ENCODE measurements around the gene PIP5K1C.

The PIP5K1C gene

DNA sequence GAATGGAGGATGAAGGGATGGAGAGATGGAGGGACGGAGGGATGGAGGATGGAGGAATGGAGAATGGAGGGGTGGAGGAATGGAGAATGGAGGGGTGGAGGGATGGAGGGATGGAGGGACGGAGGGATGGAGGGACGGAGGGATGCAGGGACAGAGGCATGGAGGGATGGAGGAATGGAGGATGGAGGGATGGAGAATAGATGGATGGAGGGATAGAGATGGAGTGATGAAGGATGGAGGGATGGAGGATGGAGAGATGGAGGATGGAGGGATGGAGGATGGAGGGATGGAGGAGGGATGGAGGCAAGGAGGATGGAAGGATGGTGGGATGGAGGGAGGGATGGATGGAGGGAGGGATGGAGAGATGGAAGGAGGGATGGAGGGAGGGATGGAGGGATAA is 22.1 kb downstream of the PIP5K1C start:
- TF ChIP-seq, protein P1, sequence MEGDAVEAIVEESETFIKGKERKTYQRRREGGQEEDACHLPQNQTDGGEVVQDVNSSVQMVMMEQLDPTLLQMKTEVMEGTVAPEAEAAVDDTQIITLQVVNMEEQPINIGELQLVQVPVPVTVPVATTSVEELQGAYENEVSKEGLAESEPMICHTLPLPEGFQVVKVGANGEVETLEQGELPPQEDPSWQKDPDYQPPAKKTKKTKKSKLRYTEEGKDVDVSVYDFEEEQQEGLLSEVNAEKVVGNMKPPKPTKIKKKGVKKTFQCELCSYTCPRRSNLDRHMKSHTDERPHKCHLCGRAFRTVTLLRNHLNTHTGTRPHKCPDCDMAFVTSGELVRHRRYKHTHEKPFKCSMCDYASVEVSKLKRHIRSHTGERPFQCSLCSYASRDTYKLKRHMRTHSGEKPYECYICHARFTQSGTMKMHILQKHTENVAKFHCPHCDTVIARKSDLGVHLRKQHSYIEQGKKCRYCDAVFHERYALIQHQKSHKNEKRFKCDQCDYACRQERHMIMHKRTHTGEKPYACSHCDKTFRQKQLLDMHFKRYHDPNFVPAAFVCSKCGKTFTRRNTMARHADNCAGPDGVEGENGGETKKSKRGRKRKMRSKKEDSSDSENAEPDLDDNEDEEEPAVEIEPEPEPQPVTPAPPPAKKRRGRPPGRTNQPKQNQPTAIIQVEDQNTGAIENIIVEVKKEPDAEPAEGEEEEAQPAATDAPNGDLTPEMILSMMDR (IDR thresholded peaks at IDR 0.05; ENCODE audit: borderline replicate concordance, control extremely low read depth, extremely low read depth, insufficient read depth, missing control alignments): no peak
- DNase-seq (ENCODE audit: low spot score): no peak
- in situ Hi-C loops (cut with MboI; ENCODE audit: low sequenced_read_pairs, unreplicated experiment): no loop called here

DNA sequence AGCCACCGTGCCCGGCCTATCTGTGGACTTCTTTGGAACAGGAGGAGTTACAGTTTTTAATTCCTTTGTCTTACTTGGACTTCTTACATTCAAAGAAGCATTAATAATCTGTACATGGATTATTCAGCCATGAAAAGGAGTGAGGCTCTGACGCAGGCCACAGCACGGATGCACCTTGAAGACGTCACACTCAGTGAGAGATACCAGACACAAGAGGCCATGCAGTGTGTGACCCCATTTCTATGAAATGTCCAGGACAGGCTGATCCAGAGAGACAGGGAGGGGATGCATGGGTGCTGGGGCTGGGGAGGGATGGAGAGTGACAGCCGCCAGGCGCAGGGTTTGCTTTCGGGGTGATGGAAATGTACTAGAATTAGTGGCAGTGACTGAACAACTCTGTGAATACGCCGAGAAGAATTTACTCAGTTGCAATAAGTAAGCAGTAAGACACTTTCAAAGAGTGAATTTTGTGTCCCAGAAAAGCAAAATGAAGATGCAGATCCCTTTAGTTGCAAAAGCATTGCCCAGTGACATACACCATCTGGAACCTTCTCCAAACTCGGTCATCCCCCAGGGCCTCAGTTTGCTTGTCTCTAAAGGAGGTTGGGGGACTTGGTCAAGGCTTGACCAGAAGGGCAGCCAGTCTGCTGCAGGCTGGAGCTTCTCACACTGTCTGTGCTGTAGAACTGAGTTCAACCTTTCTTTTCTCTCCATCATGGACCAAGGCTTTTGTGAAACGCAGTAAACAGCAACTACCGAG is 25.3 kb downstream of the PIP5K1C start:
- in situ Hi-C loops (cut with MboI; ENCODE audit: low sequenced_read_pairs, unreplicated experiment): no loop called here
- TF ChIP-seq, protein P1 (IDR thresholded peaks at IDR 0.05; ENCODE audit: borderline replicate concordance, control extremely low read depth, extremely low read depth, insufficient read depth, missing control alignments): no peak
- DNase-seq (ENCODE audit: low spot score): no peak

DNA sequence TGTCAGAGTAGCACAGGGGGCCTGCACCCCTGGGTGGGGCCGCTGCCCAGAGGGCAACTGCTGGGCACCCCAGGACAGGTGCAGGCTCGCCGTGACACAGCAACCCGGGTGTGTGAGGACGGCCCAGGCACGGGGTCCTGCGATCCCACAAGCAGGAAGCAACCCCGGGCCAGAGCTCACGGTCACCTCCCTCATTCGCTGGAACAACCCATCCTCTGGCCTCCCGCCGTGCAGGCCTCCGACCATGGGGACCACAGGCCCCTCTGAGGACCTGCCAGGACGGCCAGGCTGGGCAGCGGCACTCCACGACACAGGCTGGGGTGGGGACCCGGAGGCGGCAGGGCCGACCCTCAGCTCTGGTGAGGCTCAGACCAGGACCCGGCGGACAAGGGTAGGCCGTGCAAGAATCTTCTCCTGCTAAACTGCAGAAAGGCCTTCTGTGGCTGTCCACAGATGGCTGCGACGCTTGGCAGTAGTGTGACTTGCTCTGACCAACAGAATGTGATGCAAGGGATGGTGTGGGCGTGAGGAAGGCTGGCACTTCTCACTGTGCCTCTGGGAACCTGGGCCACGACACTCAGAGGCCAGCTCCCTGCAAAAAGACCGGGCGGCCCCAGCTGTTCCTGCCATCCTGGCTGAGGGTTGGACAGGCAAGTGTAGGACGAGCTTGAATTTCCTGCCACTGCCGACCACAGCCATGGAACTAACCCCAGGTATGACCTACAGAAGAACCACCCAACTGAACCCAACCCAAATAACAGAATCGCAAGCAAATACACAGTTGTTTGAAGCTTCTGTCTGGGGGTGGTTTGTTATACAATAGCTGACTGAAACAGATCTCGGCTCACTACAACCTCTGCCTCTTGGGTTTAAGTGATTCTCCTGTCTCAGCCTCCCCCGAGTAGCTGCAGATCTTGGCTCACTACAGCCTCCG is 26.5 kb downstream of the PIP5K1C start:
- in situ Hi-C loops (cut with MboI; ENCODE audit: low sequenced_read_pairs, unreplicated experiment): no loop called here
- no peak for DNase-seq (ENCODE audit: low spot score)

DNA sequence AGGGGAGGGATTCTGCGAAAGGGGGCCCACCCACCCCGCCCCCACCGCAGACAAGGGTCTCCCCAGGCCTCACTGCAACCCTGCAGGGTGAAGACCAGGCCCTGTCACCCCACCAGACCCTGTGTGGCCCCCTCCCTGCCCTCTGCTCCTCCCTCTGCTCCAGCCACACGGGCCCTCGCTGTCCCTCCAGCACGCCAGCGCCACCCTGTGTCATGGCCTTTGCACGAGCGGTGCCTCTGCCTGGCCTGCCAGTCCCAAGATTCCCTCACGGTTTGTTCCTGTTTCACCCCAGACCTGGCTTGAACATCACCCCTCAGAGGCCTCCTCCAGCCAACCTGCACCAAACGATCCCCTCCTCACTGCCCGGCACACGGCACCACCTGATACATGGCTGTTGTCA is 27.3 kb downstream of the PIP5K1C start:
- no peak for DNase-seq (ENCODE audit: low spot score)
- TF ChIP-seq, protein P1 (IDR thresholded peaks at IDR 0.05; ENCODE audit: borderline replicate concordance, control extremely low read depth, extremely low read depth, insufficient read depth, missing control alignments): no peak
- in situ Hi-C loops (cut with MboI; ENCODE audit: low sequenced_read_pairs, unreplicated experiment): no loop called here

More for the DNA sequence above, 26.5 kb downstream of the PIP5K1C start:
- TF ChIP-seq, protein P1 (IDR thresholded peaks at IDR 0.05; ENCODE audit: borderline replicate concordance, control extremely low read depth, extremely low read depth, insufficient read depth, missing control alignments): no peak

DNA sequence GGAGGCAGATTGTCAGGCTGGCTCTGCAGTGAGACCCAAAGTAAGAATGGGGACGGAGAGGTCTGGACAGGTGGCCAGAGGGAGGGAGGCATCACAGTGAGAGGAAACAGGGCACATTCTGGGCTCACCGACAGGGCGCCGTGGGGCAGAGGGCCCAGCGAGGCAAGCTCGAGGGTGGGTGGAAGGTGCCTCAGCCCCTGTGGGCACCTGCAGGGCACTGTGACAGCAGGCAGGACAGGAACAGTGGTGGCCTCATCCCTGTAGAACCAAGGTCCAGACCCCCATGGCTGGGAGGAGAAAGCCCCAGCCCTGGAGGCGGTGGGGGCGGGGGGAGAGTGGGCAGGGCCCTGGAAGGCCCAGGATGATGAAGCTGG is 27.7 kb downstream of the PIP5K1C start:
- no peak for DNase-seq (ENCODE audit: low spot score)
- in situ Hi-C loops (cut with MboI; ENCODE audit: low sequenced_read_pairs, unreplicated experiment): no loop called here
- TF ChIP-seq, protein P1 (IDR thresholded peaks at IDR 0.05; ENCODE audit: borderline replicate concordance, control extremely low read depth, extremely low read depth, insufficient read depth, missing control alignments): no peak

DNA sequence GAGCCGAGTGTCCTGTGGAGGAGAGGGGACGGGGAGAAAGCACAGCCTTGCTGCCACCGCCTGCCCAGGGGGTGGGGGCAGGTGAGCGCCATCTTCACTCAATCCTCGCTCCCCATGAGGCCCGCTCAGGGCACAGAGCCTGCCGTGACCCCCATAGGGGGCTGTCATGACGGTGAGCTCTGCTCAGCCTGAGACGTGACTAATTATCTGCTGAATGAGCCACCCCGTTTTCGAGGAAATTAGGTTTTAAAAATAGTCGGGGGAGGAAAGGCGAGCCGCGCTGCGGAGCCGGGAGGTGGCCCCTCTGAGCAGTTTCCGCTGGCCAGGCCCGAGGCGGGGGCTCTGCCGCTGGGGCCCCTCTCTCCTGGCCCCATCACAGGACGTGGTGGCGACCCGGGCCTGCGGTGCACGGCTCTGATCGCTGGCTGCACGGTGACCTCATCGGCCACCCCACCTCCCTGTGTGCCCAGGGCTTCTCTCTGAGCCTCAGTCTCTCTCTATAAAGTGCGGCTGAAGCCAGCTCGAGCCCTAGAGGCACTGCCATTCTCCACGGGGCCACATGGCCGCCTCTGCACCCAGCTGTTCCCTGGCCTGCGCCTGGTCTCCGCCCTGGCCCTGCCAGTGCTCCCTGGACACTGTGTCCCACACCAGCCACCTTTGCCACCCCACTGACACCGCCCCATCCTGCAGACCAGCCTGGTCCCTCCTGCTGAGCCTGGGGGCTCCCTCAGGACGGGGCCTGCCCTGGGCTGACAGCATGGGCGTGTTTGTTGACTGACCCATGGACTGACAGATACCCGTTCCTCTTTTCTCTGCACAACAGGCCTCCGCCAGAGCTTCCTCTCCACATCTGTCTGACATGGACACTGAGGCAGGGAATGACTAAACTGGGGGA is 28.3 kb downstream of the PIP5K1C start:
- in situ Hi-C loops (cut with MboI; ENCODE audit: low sequenced_read_pairs, unreplicated experiment): no loop called here
- TF ChIP-seq, protein P1 (IDR thresholded peaks at IDR 0.05; ENCODE audit: borderline replicate concordance, control extremely low read depth, extremely low read depth, insufficient read depth, missing control alignments): peak; percentile 30
- DNase-seq (ENCODE audit: low spot score): peak; percentile 67
